ENCODE data around the gene HYLS1. TPM values are rescaled to one million over a fixed set of nuclear protein-coding genes. Genes with fewer than 3 reads are reported as not detected.
"Not testable (repeated sequence)": the region's sequence is repeated elsewhere in the genome, so short reads cannot be mapped to it uniquely, and the experiment has no call there.

HYLS1 gene
- total RNA-seq, 1 experiment from 2014 or later, result 18.8 TPM

- POLR2A ChIA-PET (ENCODE audit: low non-redundant PET), result no interaction called here
- TF ChIP-seq CTCF (conservative IDR thresholded peaks at IDR 0.05; ENCODE audit: low read depth, low read length) (no peak), EZH2 (IDR thresholded peaks at IDR 0.05; ENCODE audit: borderline replicate concordance, low read depth, low read length, poor library complexity, severe bottlenecking) (no peak)
- CTCF ChIA-PET, result no interaction called here
- intact Hi-C loops (cut with micrococcal nuclease; ENCODE audit: unreplicated experiment), result no loop called here
- no peak for DNase-seq (ENCODE audit: low spot score)
- no TSS peak for BruUV-seq (replicated peaks)
- H3K4me1 ChIP-seq (ENCODE audit: insufficient read depth, low read length, poor library complexity, severe bottlenecking), result no peaks in the 10 kb centered on the region
- peaks cover 14% of the 10 kb centered on the region for H3K9me3 ChIP-seq (ENCODE audit: low read depth, low read length, poor library complexity, severe bottlenecking)
- H3K27ac ChIP-seq (ENCODE audit: low read depth, low read length, poor library complexity, severe bottlenecking), result no peak overlapping the region
- H3K27me3 ChIP-seq (replicated peaks; ENCODE audit: insufficient read depth, low read depth, low read length, poor library complexity), result no peaks in the 10 kb centered on the region
- no peaks in the 10 kb centered on the region for H3K36me3 ChIP-seq (ENCODE audit: insufficient read depth, low read length, poor library complexity, severe bottlenecking)
- no peak overlapping the region for H3K4me3 ChIP-seq (ENCODE audit: low read depth, low read length, poor library complexity, severe bottlenecking)
Measured at GRCh38 chr11:125846188-125846587, 41.3 kb upstream of the HYLS1 start.

- BruUV-seq (replicated peaks); H3K9me3 ChIP-seq (ENCODE audit: low read depth, low read length, poor library complexity, severe bottlenecking); CTCF ChIA-PET; H3K27me3 ChIP-seq (replicated peaks; ENCODE audit: insufficient read depth, low read depth, low read length, poor library complexity); intact Hi-C loops (cut with micrococcal nuclease; ENCODE audit: unreplicated experiment); H3K4me1 ChIP-seq (ENCODE audit: insufficient read depth, low read length, poor library complexity, severe bottlenecking); H3K4me3 ChIP-seq (ENCODE audit: low read depth, low read length, poor library complexity, severe bottlenecking); DNase-seq (ENCODE audit: low spot score); H3K27ac ChIP-seq (ENCODE audit: low read depth, low read length, poor library complexity, severe bottlenecking); POLR2A ChIA-PET (ENCODE audit: low non-redundant PET); H3K36me3 ChIP-seq (ENCODE audit: insufficient read depth, low read length, poor library complexity, severe bottlenecking): not testable (repeated sequence)
Measured at GRCh38 chr11:125857670-125858069, 29.8 kb upstream of the HYLS1 start.

- BruUV-seq (replicated peaks); H3K4me3 ChIP-seq (ENCODE audit: low read depth, low read length, poor library complexity, severe bottlenecking); H3K36me3 ChIP-seq (ENCODE audit: insufficient read depth, low read length, poor library complexity, severe bottlenecking); H3K4me1 ChIP-seq (ENCODE audit: insufficient read depth, low read length, poor library complexity, severe bottlenecking); POLR2A ChIA-PET (ENCODE audit: low non-redundant PET); H3K9me3 ChIP-seq (ENCODE audit: low read depth, low read length, poor library complexity, severe bottlenecking); DNase-seq (ENCODE audit: low spot score); CTCF ChIA-PET; intact Hi-C loops (cut with micrococcal nuclease; ENCODE audit: unreplicated experiment); H3K27me3 ChIP-seq (replicated peaks; ENCODE audit: insufficient read depth, low read depth, low read length, poor library complexity); H3K27ac ChIP-seq (ENCODE audit: low read depth, low read length, poor library complexity, severe bottlenecking): not testable (repeated sequence)
Measured at GRCh38 chr11:125862786-125863185, 24.7 kb upstream of the HYLS1 start.

GRCh38 chr11:125865354-125865753 lies 22.1 kb upstream of the HYLS1 start:
- H3K4me1 ChIP-seq (ENCODE audit: insufficient read depth, low read length, poor library complexity, severe bottlenecking); H3K27me3 ChIP-seq (replicated peaks; ENCODE audit: insufficient read depth, low read depth, low read length, poor library complexity); H3K36me3 ChIP-seq (ENCODE audit: insufficient read depth, low read length, poor library complexity, severe bottlenecking); H3K9me3 ChIP-seq (ENCODE audit: low read depth, low read length, poor library complexity, severe bottlenecking); DNase-seq (ENCODE audit: low spot score); CTCF ChIA-PET; BruUV-seq (replicated peaks); POLR2A ChIA-PET (ENCODE audit: low non-redundant PET); H3K4me3 ChIP-seq (ENCODE audit: low read depth, low read length, poor library complexity, severe bottlenecking); intact Hi-C loops (cut with micrococcal nuclease; ENCODE audit: unreplicated experiment); H3K27ac ChIP-seq (ENCODE audit: low read depth, low read length, poor library complexity, severe bottlenecking): not testable (repeated sequence)

- Histone ChIP-seq H3K4me1 (ENCODE audit: insufficient read depth, low read length, poor library complexity, severe bottlenecking) (no peaks in the 10 kb centered on the region), H3K36me3 (ENCODE audit: insufficient read depth, low read length, poor library complexity, severe bottlenecking) (no peaks in the 10 kb centered on the region), H3K27ac (ENCODE audit: low read depth, low read length, poor library complexity, severe bottlenecking) (no peak overlapping the region), H3K27me3 (replicated peaks; ENCODE audit: insufficient read depth, low read depth, low read length, poor library complexity) (no peaks in the 10 kb centered on the region), H3K9me3 (ENCODE audit: low read depth, low read length, poor library complexity, severe bottlenecking) (no peaks in the 10 kb centered on the region), H3K4me3 (ENCODE audit: low read depth, low read length, poor library complexity, severe bottlenecking) (no peak overlapping the region)
- TF ChIP-seq EZH2 (IDR thresholded peaks at IDR 0.05; ENCODE audit: borderline replicate concordance, low read depth, low read length, poor library complexity, severe bottlenecking), result no peak
- TF ChIP-seq CTCF (conservative IDR thresholded peaks at IDR 0.05; ENCODE audit: low read depth, low read length), result no peak
- DNase-seq (ENCODE audit: low spot score), result no peak
- ChIA-PET CTCF (no interaction called here), POLR2A (ENCODE audit: low non-redundant PET) (no interaction called here)
- intact Hi-C loops (cut with micrococcal nuclease; ENCODE audit: unreplicated experiment), result no loop called here
- BruUV-seq (replicated peaks), result no TSS peak
Measured at GRCh38 chr11:125869521-125869920, 17.9 kb upstream of the HYLS1 start.

Measured in A673 (cell line).